IMR-90 (cell line): ENCODE measurements around the gene DUSP8. TPM values are rescaled to one million over a fixed set of nuclear protein-coding genes. Genes with fewer than 3 reads are reported as not detected.

Experiments
- ATAC-seq: fragments of 200-7000 bp; cut with Tn5 transposase; 2 replicates; pipeline ENCODE4 v1.9.1; 2020; ENCODE audit warnings: low read depth, mild to moderate bottlenecking, moderate library complexity
- BruUV-seq: library from RNA; stranded (reverse); fragments of 400-500 nt; replicated peaks from 2 replicates; lab custom pipeline; 2021; lab: Mats Ljungman, UMichigan
- CTCF ChIA-PET: fragments of 300-600 bp; formaldehyde crosslinking; extraction: SDS; loops from one replicate; lab custom pipeline; 2021; ENCODE audit warnings: antibody characterized with exemption; lab: Yijun Ruan, JAX
- POLR2A ChIA-PET: fragments of 300-600 bp; sonication (Branson Sonifier 250); formaldehyde crosslinking; loops from one replicate; lab custom pipeline; 2022; ENCODE audit warnings: antibody characterized with exemption; ENCODE audit not compliant: unreplicated experiment; lab: Charles Lee
- DNase-seq: peaks from one replicate; pipeline ENCODE4 v3.0.0; 2013
- H2AFZ ChIP-seq: replicated peaks from 2 replicates; pipeline ENCODE3; 2013; ENCODE audit warnings: low read length, mild to moderate bottlenecking; ENCODE audit not compliant: poor library complexity
- H2AK5ac ChIP-seq: 2 replicates; pipeline ENCODE4 v1.6.1; 2013; ENCODE audit warnings: low read depth, low read length, inconsistent platforms
- H2AK9ac ChIP-seq: replicated peaks from 2 replicates; pipeline ENCODE3; 2013; ENCODE audit warnings: mild to moderate bottlenecking, low read depth, low read length, moderate library complexity; ENCODE audit not compliant: poor library complexity
- H2BK120ac ChIP-seq: 2 replicates; pipeline ENCODE4 v1.6.1; 2013; ENCODE audit warnings: low read depth, low read length, inconsistent platforms
- H2BK15ac ChIP-seq: 3 replicates; pipeline ENCODE4 v1.6.1; 2013; ENCODE audit warnings: low read depth, low read length, inconsistent platforms
- H2BK20ac ChIP-seq: 2 replicates; pipeline ENCODE4 v1.6.1; 2013; ENCODE audit warnings: low read depth, mild to moderate bottlenecking, inconsistent platforms, low read length, moderate library complexity
- H2BK5ac ChIP-seq: 2 replicates; pipeline ENCODE4 v1.6.1; 2013; ENCODE audit warnings: mild to moderate bottlenecking, low read depth, low read length, inconsistent platforms; ENCODE audit not compliant: poor library complexity, severe bottlenecking
- H3K14ac ChIP-seq: replicated peaks from 2 replicates; pipeline ENCODE4 v1.6.1; 2013; ENCODE audit warnings: low read depth, low read length, inconsistent platforms
- H3K18ac ChIP-seq: 2 replicates; pipeline ENCODE4 v1.6.1; 2013; ENCODE audit warnings: low read depth, low read length, control low read depth
- H3K23ac ChIP-seq: 2 replicates; pipeline ENCODE4 v1.6.1; 2013; ENCODE audit warnings: low read depth, low read length, inconsistent platforms
- H3K27ac ChIP-seq: 2 replicates; pipeline ENCODE4 v1.5.1; 2013; ENCODE audit warnings: mild to moderate bottlenecking, control low read depth, low read length; ENCODE audit not compliant: insufficient read depth
- H3K27me3 ChIP-seq: 2 replicates; pipeline ENCODE4 v1.6.1; 2013; ENCODE audit warnings: low read length; ENCODE audit not compliant: control insufficient read depth, insufficient read depth
- H3K36me3 ChIP-seq: 2 replicates; pipeline ENCODE4 v1.6.1; 2013; ENCODE audit warnings: low read length, mixed read lengths; ENCODE audit not compliant: control insufficient read depth, insufficient read depth
- H3K4ac ChIP-seq: 2 replicates; pipeline ENCODE4 v1.6.1; 2013; ENCODE audit warnings: low read depth, low read length, inconsistent platforms
- H3K4me1 ChIP-seq: 2 replicates; pipeline ENCODE4 v1.6.1; 2013; ENCODE audit warnings: low read length, mixed read lengths; ENCODE audit not compliant: control insufficient read depth, insufficient read depth
- H3K4me2 ChIP-seq: 2 replicates; pipeline ENCODE4 v1.6.1; 2013; ENCODE audit warnings: low read depth, mild to moderate bottlenecking, control low read depth, low read length, moderate library complexity
- H3K4me3 ChIP-seq: 2 replicates; pipeline ENCODE4 v1.5.1; 2013; ENCODE audit warnings: low read depth, mild to moderate bottlenecking, control low read depth, low read length, moderate library complexity; ENCODE audit not compliant: insufficient read depth
- H3K56ac ChIP-seq: 2 replicates; pipeline ENCODE4 v1.6.1; 2013; ENCODE audit warnings: low read length, inconsistent platforms; ENCODE audit not compliant: insufficient read depth; ENCODE audit errors: extremely low read depth
- H3K79me1 ChIP-seq, 2 experiments: 2 replicates each; pipeline ENCODE4 v1.6.1; 2013; ENCODE audit warnings: low read length in 2 of 2, inconsistent platforms in 1 of 2, low read depth in 1 of 2
- H3K9ac ChIP-seq: 2 replicates; pipeline ENCODE4 v1.6.1; 2013; ENCODE audit warnings: low read depth, low read length, control low read depth
- H3K9me1 ChIP-seq: 2 replicates; pipeline ENCODE4 v1.6.1; 2013; ENCODE audit warnings: low read length, inconsistent platforms; ENCODE audit not compliant: insufficient read depth
- H3K9me3 ChIP-seq: 2 replicates; pipeline ENCODE4 v1.6.1; 2013; ENCODE audit warnings: low read length; ENCODE audit not compliant: control insufficient read depth, insufficient read depth
- H4K20me1 ChIP-seq: 2 replicates; pipeline ENCODE4 v1.6.1; 2013; ENCODE audit warnings: low read length, inconsistent platforms; ENCODE audit not compliant: insufficient read depth
- H4K5ac ChIP-seq: 2 replicates; pipeline ENCODE4 v1.6.1; 2013; ENCODE audit warnings: mild to moderate bottlenecking, low read depth, low read length, control low read depth
- H4K8ac ChIP-seq, 2 experiments: 2 replicates each; pipeline ENCODE4 v1.6.1; 2013; ENCODE audit warnings: low read depth in 2 of 2, low read length in 2 of 2, control low read depth in 1 of 2, inconsistent platforms in 1 of 2
- H4K91ac ChIP-seq: 2 replicates; pipeline ENCODE4 v1.6.1; 2013; ENCODE audit warnings: low read depth, low read length, inconsistent platforms; ENCODE audit not compliant: insufficient read depth
- BHLHE40 ChIP-seq: fragments of 150-350 bp; IDR thresholded peaks from 2 replicates; pipeline ENCODE4 v1.6.1; 2016; ENCODE audit warnings: mild to moderate bottlenecking, low read depth, low read length
- CEBPB ChIP-seq: IDR thresholded peaks from 2 replicates; pipeline ENCODE4 v1.6.1; 2012; ENCODE audit warnings: low read depth, low read length, improper control_type of control experiment
- CHD1 ChIP-seq: IDR thresholded peaks from 2 replicates; pipeline ENCODE4 v1.6.1; 2012; ENCODE audit warnings: low read depth, low read length, improper control_type of control experiment
- CTCF ChIP-seq: conservative IDR thresholded peaks from 2 replicates; pipeline ENCODE4 v1.5.1; 2012; ENCODE audit warnings: mild to moderate bottlenecking, low read depth, low read length, improper control_type of control experiment
- ELK1 ChIP-seq: fragments of 150-350 bp; IDR thresholded peaks from 2 replicates; pipeline ENCODE4 v1.6.1; 2016; ENCODE audit warnings: low read depth, mild to moderate bottlenecking, low read length, moderate library complexity, borderline replicate concordance
- FOS ChIP-seq: fragments of 150-350 bp; IDR thresholded peaks from 2 replicates; pipeline ENCODE4 v1.6.1; 2016; ENCODE audit warnings: low read depth, low read length
- MAFK ChIP-seq: IDR thresholded peaks from 2 replicates; pipeline ENCODE4 v1.6.1; 2012; ENCODE audit warnings: low read depth, low read length, improper control_type of control experiment
- MAZ ChIP-seq: IDR thresholded peaks from 2 replicates; pipeline ENCODE4 v1.6.1; 2012; ENCODE audit warnings: low read depth, mild to moderate bottlenecking, low read length, improper control_type of control experiment, moderate library complexity, borderline replicate concordance
- POLR2A ChIP-seq: IDR thresholded peaks from 2 replicates; pipeline ENCODE4 v1.6.1; 2012; ENCODE audit warnings: mild to moderate bottlenecking, low read depth, low read length
- RFX5 ChIP-seq: IDR thresholded peaks from 2 replicates; pipeline ENCODE4 v1.8.0; 2012; ENCODE audit warnings: low read depth, mild to moderate bottlenecking, low read length, moderate library complexity
- USF2 ChIP-seq: fragments of 150-350 bp; IDR thresholded peaks from 2 replicates; pipeline ENCODE4 v1.6.1; 2017; ENCODE audit warnings: mild to moderate bottlenecking, antibody characterized with exemption, low read length, low read depth
- WGBS, 2 experiments: methylation state at CpG; one replicate each; pipeline versions ENCODE4 v1.1.5 to v1.1.7; 2013; ENCODE audit warnings: missing lambda C conversion rate in 2 of 2; ENCODE audit not compliant: insufficient read length in 1 of 2; ENCODE audit errors: extremely low coverage in 2 of 2; 5-methylcytosine and 5-hydroxymethylcytosine counted together
- dilution Hi-C: fragments of 300-500 bp; cut with HindIII; formaldehyde crosslinking; loops from one replicate; pipeline ENCODE4 v1.14.3; 2018; ENCODE audit warnings: low sequenced_read_pairs; ENCODE audit not compliant: unreplicated experiment
- in situ Hi-C: fragments of 300-500 bp; cut with MboI; formaldehyde crosslinking; loops from 3 replicates; pipeline ENCODE4 v1.14.3; 2019; ENCODE audit warnings: low sequenced_read_pairs, inconsistent platforms, mixed read lengths
- intact Hi-C: fragments of 100-400 bp; cut with micrococcal nuclease; formaldehyde crosslinking; loops from 2 replicates; pipeline ENCODE4 v1.10.0; 2022
- polyA plus RNA-seq, 3 experiments: library from polyadenylated mRNA; depleted of rRNA; stranded (reverse); fragments of >200 nt; gene quantifications; 2 replicates each; pipeline ENCODE4 v1.2.3, GENCODE V29; 2012; ENCODE audit warnings: low replicate concordance in 1 of 3
- total RNA-seq: library from RNA; depleted of rRNA; stranded (reverse); fragments of >200 nt; gene quantifications from 2 replicates; pipeline ENCODE4 v1.2.3, GENCODE V29; 2012

DUSP8 gene
- total and polyA plus RNA-seq, 2 of the 4 experiments (the other 2 are of a cell fraction): 0.72 to 4.2 TPM

DNA sequence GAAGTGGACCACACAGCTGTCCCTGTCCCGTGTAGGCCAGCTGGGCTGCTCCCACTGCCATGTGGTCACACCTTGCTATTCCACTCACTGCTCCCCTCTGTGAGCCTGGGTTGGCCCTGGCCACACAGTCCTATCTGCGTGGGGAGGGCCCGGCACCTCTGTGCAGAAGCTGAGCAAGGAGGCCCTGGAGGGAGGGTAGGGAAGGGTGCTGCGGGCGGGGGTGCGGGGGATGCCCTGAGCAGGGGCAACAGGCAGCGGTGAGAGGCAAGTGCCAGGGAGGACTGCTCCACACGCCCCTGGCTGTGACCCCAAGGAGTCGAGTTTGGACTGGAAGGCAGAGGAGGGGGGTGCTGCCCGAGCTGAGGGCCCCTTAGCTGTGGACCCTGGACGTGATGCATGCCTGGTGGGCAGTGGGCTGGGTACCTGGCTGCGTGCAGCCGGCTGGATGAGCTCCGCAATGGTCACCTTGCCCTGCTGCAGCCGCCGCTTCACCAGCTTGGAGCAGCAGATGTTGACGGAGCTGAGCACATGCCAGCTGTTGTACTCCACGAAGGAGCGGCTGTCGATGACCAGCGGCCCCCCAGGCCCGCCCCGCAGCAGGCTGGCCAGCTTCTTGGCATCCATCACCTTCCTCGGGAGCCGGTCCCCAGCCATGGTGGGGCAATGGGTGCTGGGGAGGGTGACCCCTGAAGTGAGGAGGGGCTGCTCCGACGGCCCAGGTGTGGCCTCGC lies 6.7 kb downstream of the DUSP8 start (continued):
- TF ChIP-seq FOS: no peak

DNA sequence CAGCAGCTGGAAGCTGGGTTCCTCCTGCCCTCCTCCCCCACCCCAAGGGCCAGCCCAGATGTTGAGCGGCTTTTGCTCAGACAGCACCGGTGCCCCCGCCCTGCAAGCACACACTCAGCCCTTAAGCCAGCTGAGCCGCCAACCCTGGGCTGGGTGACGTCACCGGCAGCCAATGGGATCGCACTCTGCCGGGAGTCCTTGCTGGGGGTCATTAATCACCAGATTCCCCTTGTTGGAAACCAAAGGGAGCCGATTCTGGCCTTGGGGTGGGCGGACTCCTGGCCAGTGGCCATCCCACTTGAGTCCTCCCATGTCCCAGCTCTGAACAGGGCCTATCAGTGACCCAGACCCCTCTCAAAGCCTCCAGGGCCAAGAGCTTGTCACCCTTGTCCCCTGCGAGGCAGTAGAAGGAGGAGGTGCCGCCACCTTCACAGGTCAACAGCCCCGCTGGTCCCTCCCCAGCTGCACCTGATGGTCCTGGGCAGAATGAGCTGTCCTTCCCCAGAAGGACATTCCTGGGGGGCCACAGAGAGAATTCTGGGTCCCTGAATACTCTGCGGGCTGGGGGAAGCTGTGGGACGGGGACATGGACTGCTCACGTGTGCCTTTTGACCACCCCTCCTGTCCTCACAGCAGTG lies 7.4 kb downstream of the DUSP8 start:
- H2BK5ac ChIP-seq: no peak overlapping the region
- BruUV-seq: no TSS peak
- H4K20me1 ChIP-seq: peaks cover 70% of the 10 kb centered on the region
- H2AFZ ChIP-seq: peak overlapping the region; percentile 19
- no peak overlapping the region; the same call in 1 of the 2 replicates for H3K4me2 ChIP-seq
- H2BK120ac ChIP-seq: no peak overlapping the region
- peaks cover 11% of the 10 kb centered on the region for H3K4me1 ChIP-seq
- 0% methylated on average over 7 of the region's 16 CpGs; no CpG with 5 or more reads in 1 of the 2 experiments for WGBS, 2 experiments
- H4K91ac ChIP-seq: no peak overlapping the region
- no peak overlapping the region for H3K23ac ChIP-seq
- H3K56ac ChIP-seq: no peak overlapping the region
- peaks cover 10% of the 10 kb centered on the region for H3K36me3 ChIP-seq
- no peaks in the 10 kb centered on the region for H3K27me3 ChIP-seq
- no peak overlapping the region for H3K27ac ChIP-seq
- H2BK15ac ChIP-seq: no peak overlapping the region
- ChIA-PET POLR2A (no interaction called here), CTCF (interaction anchor here (1.5 to 2.0 kb wide), 2 partner anchors 10 to 18 kb away, joined by 5 to 7 read pairs; no protein-coding TSS in a partner anchor)
- intact Hi-C loops: no loop called here
- H4K8ac ChIP-seq: peak overlapping the region in 1 of 2 experiments; percentile 4; a peak in 1 of 4 replicates
- no peak overlapping the region for H2BK20ac ChIP-seq
- H3K14ac ChIP-seq: no peak overlapping the region
- H3K18ac ChIP-seq: no peak overlapping the region
- peak; percentile 93 for ATAC-seq
- no peak overlapping the region for H3K4me3 ChIP-seq
- peak overlapping the region; percentile 90 for H2AK9ac ChIP-seq
- no peaks in the 10 kb centered on the region for H3K9me3 ChIP-seq
- peaks cover 12% of the 10 kb centered on the region for H3K9me1 ChIP-seq
- H2AK5ac ChIP-seq: peak overlapping the region; percentile 54
- in situ Hi-C loops: no loop called here
- no peak overlapping the region for H3K9ac ChIP-seq
- peak; percentile 94 for DNase-seq
- no peak overlapping the region for H4K5ac ChIP-seq
- peaks cover 7 to 25% of the 10 kb centered on the region in 2 experiments; a peak in 2 of 4 replicates for H3K79me1 ChIP-seq
- 0 out of 2 replicates have a peak overlapping the region, but pooled peaks have one; percentile 32 for H3K4ac ChIP-seq
- dilution Hi-C loops: no loop called here
- peak; percentile 35; the same call in 1 of the 2 replicates for TF ChIP-seq BHLHE40
- TF ChIP-seq USF2: no peak
- TF ChIP-seq FOS: peak; percentile 66
- no peak for TF ChIP-seq CHD1
- TF ChIP-seq CEBPB: peak; percentile 20; the same call in 1 of the 2 replicates
- peak; percentile 66 for TF ChIP-seq RFX5
- TF ChIP-seq ELK1: no peak
- no peak for TF ChIP-seq MAFK
- TF ChIP-seq MAZ: peak; percentile 77; the same call in 1 of the 2 replicates
- TF ChIP-seq POLR2A: no peak
- no peak for TF ChIP-seq CTCF
